Gastroesophageal sphincter (tissue), 3 donors: ENCODE results near the gene AURKAIP1.

Experiments
- EP300 ChIP-seq: sonication (generic); formaldehyde crosslinking; IDR thresholded peaks from one replicate; pipeline ENCODE4 v1.6.1; 2017; ENCODE audit warnings: antibody characterized with exemption, mild to moderate bottlenecking
- POLR2A ChIP-seq, 2 donors: fragments of 450-650 bp; IDR thresholded peaks; one replicate each; pipeline ENCODE4 v1.6.1; 2017; ENCODE audit warnings: antibody characterized with exemption in 2 of 2, mild to moderate bottlenecking in 2 of 2, moderate library complexity in 1 of 2
- POLR2AphosphoS5 ChIP-seq: sonication (generic); formaldehyde crosslinking; IDR thresholded peaks from one replicate; pipeline ENCODE4 v1.6.1; 2017; ENCODE audit warnings: antibody characterized with exemption
- TF ChIP-seq, protein P1 (sequence below), 4 experiments: fragments of 200-600 bp in 2 of 4; fragments of 450-650 bp in 2 of 4; sonication (generic) in 1 of 4; IDR thresholded peaks; one replicate each; pipeline ENCODE4 v1.5.1; 2017 to 2019; ENCODE audit warnings: antibody characterized with exemption in 4 of 4, mild to moderate bottlenecking in 2 of 4, moderate library complexity in 2 of 4

DNA sequence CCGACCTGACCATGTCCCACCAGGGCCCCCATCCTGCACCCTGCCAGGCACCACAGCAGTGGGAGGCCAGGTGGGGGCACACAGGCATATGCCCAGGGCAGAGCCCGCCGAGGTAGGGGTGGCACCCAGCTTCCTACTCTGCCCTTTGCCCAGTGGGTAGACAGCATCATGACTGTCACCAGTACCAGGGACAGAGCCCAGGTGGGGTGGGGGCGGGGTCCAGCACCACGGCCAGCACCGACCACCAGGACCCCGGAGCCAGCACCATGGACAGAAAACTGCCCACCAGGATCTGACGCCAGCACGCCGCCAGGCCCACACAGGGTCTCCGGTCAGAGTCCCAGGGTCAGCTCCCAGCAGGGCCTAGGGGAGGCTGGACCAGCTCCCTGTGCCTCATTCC, 40.2 kb downstream of the AURKAIP1 start:
- TF ChIP-seq, protein P1, sequence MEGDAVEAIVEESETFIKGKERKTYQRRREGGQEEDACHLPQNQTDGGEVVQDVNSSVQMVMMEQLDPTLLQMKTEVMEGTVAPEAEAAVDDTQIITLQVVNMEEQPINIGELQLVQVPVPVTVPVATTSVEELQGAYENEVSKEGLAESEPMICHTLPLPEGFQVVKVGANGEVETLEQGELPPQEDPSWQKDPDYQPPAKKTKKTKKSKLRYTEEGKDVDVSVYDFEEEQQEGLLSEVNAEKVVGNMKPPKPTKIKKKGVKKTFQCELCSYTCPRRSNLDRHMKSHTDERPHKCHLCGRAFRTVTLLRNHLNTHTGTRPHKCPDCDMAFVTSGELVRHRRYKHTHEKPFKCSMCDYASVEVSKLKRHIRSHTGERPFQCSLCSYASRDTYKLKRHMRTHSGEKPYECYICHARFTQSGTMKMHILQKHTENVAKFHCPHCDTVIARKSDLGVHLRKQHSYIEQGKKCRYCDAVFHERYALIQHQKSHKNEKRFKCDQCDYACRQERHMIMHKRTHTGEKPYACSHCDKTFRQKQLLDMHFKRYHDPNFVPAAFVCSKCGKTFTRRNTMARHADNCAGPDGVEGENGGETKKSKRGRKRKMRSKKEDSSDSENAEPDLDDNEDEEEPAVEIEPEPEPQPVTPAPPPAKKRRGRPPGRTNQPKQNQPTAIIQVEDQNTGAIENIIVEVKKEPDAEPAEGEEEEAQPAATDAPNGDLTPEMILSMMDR (IDR thresholded peaks at IDR 0.05), result no peak
- TF ChIP-seq POLR2A (IDR thresholded peaks at IDR 0.05) (no peak), EP300 (no peak), POLR2AphosphoS5 (no peak)
